ENCODE measurements around the gene ZBTB7A.

DNA sequence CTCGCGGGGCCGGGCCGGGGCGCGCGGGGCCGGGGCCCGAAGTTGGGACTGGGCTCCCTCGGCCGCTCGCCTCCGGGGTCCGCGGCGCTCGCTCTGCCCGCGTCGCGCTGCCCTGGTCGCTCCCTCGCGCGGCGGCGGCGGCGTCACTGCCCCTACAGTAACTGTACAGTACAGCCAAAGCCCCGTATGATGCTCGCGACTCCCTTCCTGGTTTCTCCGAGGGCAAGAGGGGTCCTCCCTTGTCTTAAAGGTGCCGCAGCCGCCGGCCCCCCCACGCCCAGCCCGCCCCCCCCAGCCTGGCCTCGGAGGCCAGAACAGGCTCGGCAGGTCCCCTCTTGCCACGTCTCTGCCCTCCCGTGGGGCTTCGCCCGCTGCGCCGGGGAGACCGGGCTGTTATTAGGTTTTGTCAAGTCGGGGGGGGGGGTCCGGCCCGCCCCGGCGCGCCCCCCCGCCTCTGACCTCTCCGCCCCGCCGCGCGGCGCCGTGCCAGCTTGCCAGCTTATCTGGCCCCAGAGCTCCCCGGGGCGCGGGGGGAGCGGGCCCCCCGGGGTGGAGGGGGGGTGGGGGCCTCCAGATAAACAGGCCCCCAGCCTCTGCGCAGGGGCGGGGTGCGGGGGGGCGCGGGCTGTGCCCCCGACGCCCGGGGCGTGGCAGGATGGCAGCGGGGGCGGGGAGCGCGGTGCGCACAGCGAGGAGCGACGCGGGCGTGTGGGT lies at the start of gene ZBTB7A:
- TF ChIP-seq CTCF (conservative IDR thresholded peaks at IDR 0.05; ENCODE audit: low read depth, low read length) (no peak), EZH2 (IDR thresholded peaks at IDR 0.05; ENCODE audit: borderline replicate concordance, low read depth, low read length, poor library complexity, severe bottlenecking) (no peak)

Data from A673 (cell line).